Measurements from ENCODE around the gene CTTNBP2. TPM values are rescaled to one million over a fixed set of nuclear protein-coding genes. Genes with fewer than 3 reads are reported as not detected.

CTTNBP2 gene
- total RNA-seq, 2 donors from 2014 or later = 5.2 to 6.5 TPM

DNA sequence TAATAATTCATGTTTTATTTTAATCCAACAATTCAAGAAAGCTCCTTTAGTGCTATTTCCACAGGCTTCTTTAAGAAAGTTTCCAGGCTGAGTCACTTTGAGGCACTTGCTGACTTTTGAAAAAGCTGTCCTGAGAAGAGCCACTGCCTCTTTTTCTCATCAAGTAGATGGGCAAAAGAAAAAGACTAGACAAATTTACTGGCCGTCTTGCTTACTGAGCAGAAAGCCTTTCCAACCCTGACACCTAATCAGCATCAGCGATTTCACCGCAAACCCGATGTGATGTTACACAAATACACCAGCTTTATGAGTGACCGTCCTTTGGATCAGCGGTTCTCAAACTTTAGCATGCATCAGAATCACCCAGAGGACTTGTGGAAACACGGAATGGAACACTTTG is 24.3 kb downstream of the CTTNBP2 start:
- Mint-ChIP-seq H3K4me1 (no peaks in the 10 kb centered on the region), H3K4me3 (no peak overlapping the region), H3K27me3 (ENCODE audit: insufficient read depth) (peaks cover 2% of the 10 kb centered on the region), H3K36me3 (ENCODE audit: low read depth) (no peaks in the 10 kb centered on the region), H3K9me3 (no peaks in the 10 kb centered on the region), H3K27ac (no peak overlapping the region)
- Histone ChIP-seq H3K4me1 (ENCODE audit: control insufficient read depth, insufficient read depth, low read length) (no peaks in the 10 kb centered on the region), H3K27me3 (ENCODE audit: control insufficient read depth, insufficient read depth, low read length, poor library complexity, severe bottlenecking) (no peaks in the 10 kb centered on the region), H3K36me3 (ENCODE audit: control insufficient read depth, insufficient read depth, low read length) (no peaks in the 10 kb centered on the region), H3K9me3 (ENCODE audit: control insufficient read depth, low read length) (no peaks in the 10 kb centered on the region), H3K9ac (ENCODE audit: extremely low read depth, low read length, poor library complexity, severe bottlenecking) (no peak overlapping the region), H3K27ac (ENCODE audit: low read depth, low read length) (no peak overlapping the region), H3K4me3 (ENCODE audit: low read length) (no peak overlapping the region)
- no peak for TF ChIP-seq CTCF (conservative IDR thresholded peaks at IDR 0.05)
- DNase-seq = no peak
- 93 to 94% methylated on average over 4 to 7 of the region's 7 CpGs for WGBS, 2 experiments (ENCODE audit: insufficient coverage in 1 of 2, insufficient read length in 1 of 2)

GRCh38 chr7:117844678-117845077 is 28.6 kb downstream of the CTTNBP2 start:
- no peaks in the 10 kb centered on the region for H3K4me1 Mint-ChIP-seq
- Histone ChIP-seq H3K9ac (ENCODE audit: extremely low read depth, low read length, poor library complexity, severe bottlenecking) (no peak overlapping the region), H3K9me3 (ENCODE audit: control insufficient read depth, low read length) (no peaks in the 10 kb centered on the region), H3K27me3 (ENCODE audit: control insufficient read depth, insufficient read depth, low read length, poor library complexity, severe bottlenecking) (no peaks in the 10 kb centered on the region), H3K4me3 (ENCODE audit: low read length) (no peak overlapping the region), H3K4me1 (ENCODE audit: control insufficient read depth, insufficient read depth, low read length) (no peaks in the 10 kb centered on the region), H3K36me3 (ENCODE audit: control insufficient read depth, insufficient read depth, low read length) (no peaks in the 10 kb centered on the region), H3K27ac (ENCODE audit: low read depth, low read length) (no peak overlapping the region)
- WGBS, 2 experiments (ENCODE audit: insufficient coverage in 1 of 2, insufficient read length in 1 of 2) = 92 to 97% methylated on average over 2 of the region's 2 CpGs
- H3K36me3 Mint-ChIP-seq (ENCODE audit: low read depth) = no peaks in the 10 kb centered on the region
- peaks cover 2% of the 10 kb centered on the region for H3K27me3 Mint-ChIP-seq (ENCODE audit: insufficient read depth)
- no peak overlapping the region for H3K4me3 Mint-ChIP-seq
- no peak overlapping the region for H3K27ac Mint-ChIP-seq
- DNase-seq = no peak
- no peaks in the 10 kb centered on the region for H3K9me3 Mint-ChIP-seq
- no peak for TF ChIP-seq CTCF (conservative IDR thresholded peaks at IDR 0.05)

GRCh38 chr7:117841611-117842010 is 31.6 kb downstream of the CTTNBP2 start:
- Histone ChIP-seq H3K9ac (ENCODE audit: extremely low read depth, low read length, poor library complexity, severe bottlenecking) (no peak overlapping the region), H3K27me3 (ENCODE audit: control insufficient read depth, insufficient read depth, low read length, poor library complexity, severe bottlenecking) (no peaks in the 10 kb centered on the region), H3K4me1 (ENCODE audit: control insufficient read depth, insufficient read depth, low read length) (no peaks in the 10 kb centered on the region), H3K4me3 (ENCODE audit: low read length) (no peak overlapping the region), H3K27ac (ENCODE audit: low read depth, low read length) (no peak overlapping the region), H3K9me3 (ENCODE audit: control insufficient read depth, low read length) (peaks cover 6% of the 10 kb centered on the region), H3K36me3 (ENCODE audit: control insufficient read depth, insufficient read depth, low read length) (no peaks in the 10 kb centered on the region)
- no peak for TF ChIP-seq CTCF (conservative IDR thresholded peaks at IDR 0.05)
- Mint-ChIP-seq H3K36me3 (ENCODE audit: low read depth) (no peaks in the 10 kb centered on the region), H3K4me3 (no peak overlapping the region), H3K4me1 (peaks cover 10% of the 10 kb centered on the region), H3K27ac (no peak overlapping the region), H3K9me3 (no peaks in the 10 kb centered on the region), H3K27me3 (ENCODE audit: insufficient read depth) (peaks cover 2% of the 10 kb centered on the region)
- 82% methylated on average over 2 of the region's 2 CpGs; no CpG with 5 or more reads in 1 of the 2 experiments for WGBS, 2 experiments (ENCODE audit: insufficient coverage in 1 of 2, insufficient read length in 1 of 2)
- no peak for DNase-seq
